Neuronal stem cell (in vitro differentiated cells): ENCODE data around the gene RANGAP1.

Source experiments
- DNase-seq: peaks from one replicate; pipeline ENCODE4 v3.0.0-alpha.2; 2013; ENCODE audit warnings: low spot score
- H2AFZ ChIP-seq: one replicate; pipeline ENCODE4 v1.6.1; 2013; ENCODE audit warnings: mild to moderate bottlenecking, low read length, inconsistent platforms
- H2AK5ac ChIP-seq: 2 replicates; pipeline ENCODE4 v1.6.1; 2013; ENCODE audit warnings: low read depth, mild to moderate bottlenecking, inconsistent platforms, low read length, moderate library complexity, mixed read lengths
- H2BK120ac ChIP-seq: 2 replicates; pipeline ENCODE4 v1.6.1; 2013; ENCODE audit warnings: low read depth, mild to moderate bottlenecking, inconsistent platforms, low read length, moderate library complexity, mixed read lengths
- H2BK12ac ChIP-seq: one replicate; pipeline ENCODE4 v1.6.1; 2013; ENCODE audit warnings: low read length, inconsistent platforms
- H2BK15ac ChIP-seq: 2 replicates; pipeline ENCODE4 v1.6.1; 2013; ENCODE audit warnings: mild to moderate bottlenecking, low read length, inconsistent platforms, mixed read lengths
- H2BK5ac ChIP-seq: one replicate; pipeline ENCODE4 v1.6.1; 2013; ENCODE audit warnings: inconsistent platforms, mild to moderate bottlenecking, low read length, moderate library complexity
- H3K14ac ChIP-seq: one replicate; pipeline ENCODE4 v1.6.1; 2013; ENCODE audit warnings: low read length, inconsistent platforms
- H3K18ac ChIP-seq: 2 replicates; pipeline ENCODE4 v1.6.1; 2013; ENCODE audit warnings: low read length, inconsistent platforms
- H3K23ac ChIP-seq: 2 replicates; pipeline ENCODE4 v1.6.1; 2013; ENCODE audit warnings: low read depth, mild to moderate bottlenecking, mixed read lengths, low read length, inconsistent platforms; ENCODE audit not compliant: poor library complexity
- H3K27ac ChIP-seq: replicated peaks from 3 replicates; pipeline ENCODE4 v1.5.1; 2013; ENCODE audit warnings: low read length, inconsistent platforms
- H3K27me3 ChIP-seq, 3 experiments: 2 replicates each; pipeline ENCODE4 v1.6.1; 2013; ENCODE audit warnings: low read length in 3 of 3, mild to moderate bottlenecking in 2 of 3, inconsistent platforms in 1 of 3, low read depth in 1 of 3, mixed read lengths in 1 of 3, moderate library complexity in 1 of 3; ENCODE audit not compliant: control insufficient read depth in 3 of 3, insufficient read depth in 3 of 3
- H3K36me3 ChIP-seq, 2 donors: replicated peaks in 1 of 2; 2 replicates each; pipeline ENCODE4 v1.6.1; 2013; ENCODE audit warnings: low read length in 2 of 2; ENCODE audit not compliant: control insufficient read depth in 2 of 2, insufficient read depth in 2 of 2
- H3K4ac ChIP-seq: 2 replicates; pipeline ENCODE4 v1.6.1; 2013; ENCODE audit warnings: inconsistent platforms, mild to moderate bottlenecking, low read length, moderate library complexity
- H3K4me1 ChIP-seq, 2 donors: 1 replicate in 1 of 2; 2 replicates in 1 of 2; pipeline ENCODE4 v1.6.1; 2013; ENCODE audit warnings: low read length in 2 of 2, low read depth in 1 of 2; ENCODE audit not compliant: control insufficient read depth in 2 of 2, insufficient read depth in 1 of 2
- H3K4me2 ChIP-seq: one replicate; pipeline ENCODE4 v1.6.1; 2013; ENCODE audit warnings: mild to moderate bottlenecking, low read length, inconsistent platforms; ENCODE audit not compliant: insufficient read depth, poor library complexity, severe bottlenecking
- H3K4me3 ChIP-seq, 2 donors: 2 replicates each; pipeline ENCODE4 v1.5.1; 2013; ENCODE audit warnings: low read length in 2 of 2, mild to moderate bottlenecking in 2 of 2, inconsistent platforms in 1 of 2, moderate library complexity in 1 of 2
- H3K79me1 ChIP-seq: one replicate; pipeline ENCODE4 v1.6.1; 2013; ENCODE audit warnings: low read depth, mild to moderate bottlenecking, inconsistent platforms, low read length, moderate library complexity
- H3K9ac ChIP-seq: one replicate; pipeline ENCODE4 v1.6.1; 2013; ENCODE audit warnings: mild to moderate bottlenecking, low read depth, low read length, inconsistent platforms; ENCODE audit not compliant: poor library complexity
- H3K9me3 ChIP-seq, 2 donors: replicated peaks in 1 of 2; 2 replicates each; pipeline versions ENCODE3 to v1.6.1; 2013; ENCODE audit warnings: low read length in 2 of 2, mild to moderate bottlenecking in 2 of 2, inconsistent platforms in 1 of 2, low read depth in 1 of 2, mixed read lengths in 1 of 2, moderate library complexity in 1 of 2; ENCODE audit not compliant: control insufficient read depth in 2 of 2, insufficient read depth in 1 of 2
- H4K8ac ChIP-seq: one replicate; pipeline ENCODE4 v1.6.1; 2013; ENCODE audit warnings: low read depth, mild to moderate bottlenecking, inconsistent platforms, low read length, moderate library complexity
- H4K91ac ChIP-seq: one replicate; pipeline ENCODE4 v1.6.1; 2013; ENCODE audit warnings: low read length, low read depth, mild to moderate bottlenecking, inconsistent platforms; ENCODE audit not compliant: poor library complexity
- WGBS, 2 donors: extraction: QIAGEN DNeasy Blood & Tissue Kit; methylation state at CpG; one replicate each; pipeline ENCODE4 v1.1.7; 2013; ENCODE audit warnings: missing lambda C conversion rate in 2 of 2, mixed read lengths in 1 of 2; ENCODE audit not compliant: insufficient read length in 2 of 2, insufficient replicate concordance in 1 of 2; ENCODE audit errors: extremely low coverage in 2 of 2; 5-methylcytosine and 5-hydroxymethylcytosine counted together

RANGAP1 gene

DNA sequence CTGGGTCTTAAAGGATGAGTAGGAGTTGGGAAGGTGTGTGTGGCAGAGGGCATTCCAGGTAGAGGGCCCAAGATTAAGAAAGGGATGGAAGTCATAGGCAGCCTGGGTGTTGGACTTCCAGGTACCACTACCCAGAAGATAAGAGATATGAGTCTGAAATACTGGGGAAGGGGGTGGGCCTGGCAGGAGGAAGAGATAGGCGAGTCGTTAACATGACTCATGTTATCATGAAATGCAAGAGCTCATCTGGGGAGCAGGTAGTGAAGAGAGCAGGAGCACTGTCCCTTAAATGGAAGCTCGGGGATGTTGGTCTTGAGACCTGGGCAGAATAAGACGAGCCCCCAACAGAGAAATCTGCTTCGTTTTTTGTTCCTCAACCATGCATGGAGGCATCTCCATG lies 25.5 kb upstream of the RANGAP1 start:
- H3K9me3 ChIP-seq = peaks cover 0 to 3% of the 10 kb centered on the region in 2 donors
- H2AK5ac ChIP-seq = no peak overlapping the region
- DNase-seq = no peak
- H3K4ac ChIP-seq = no peak overlapping the region
- H4K8ac ChIP-seq = no peak overlapping the region
- H2AFZ ChIP-seq = no peak overlapping the region
- no peak overlapping the region for H2BK15ac ChIP-seq
- no peak overlapping the region for H3K27ac ChIP-seq
- peaks cover 0 to 4% of the 10 kb centered on the region in 2 donors for H3K4me1 ChIP-seq
- H3K23ac ChIP-seq = no peak overlapping the region
- no peak overlapping the region for H3K14ac ChIP-seq
- H3K36me3 ChIP-seq = peaks cover 7 to 44% of the 10 kb centered on the region in 2 donors
- H4K91ac ChIP-seq = no peak overlapping the region
- H3K79me1 ChIP-seq = peaks cover 10% of the 10 kb centered on the region
- no peak overlapping the region for H3K4me2 ChIP-seq
- no peak overlapping the region for H2BK5ac ChIP-seq
- H3K18ac ChIP-seq = no peak overlapping the region
- no peak overlapping the region for H2BK120ac ChIP-seq
- no peak overlapping the region for H3K9ac ChIP-seq
- no peak overlapping the region for H2BK12ac ChIP-seq
- no peaks in the 10 kb centered on the region for H3K27me3 ChIP-seq
- H3K4me3 ChIP-seq = peak overlapping the region in 1 of 2 donors; percentile 15
- no CpG with 5 or more reads among the region's 5 CpGs for WGBS, 2 donors

DNA sequence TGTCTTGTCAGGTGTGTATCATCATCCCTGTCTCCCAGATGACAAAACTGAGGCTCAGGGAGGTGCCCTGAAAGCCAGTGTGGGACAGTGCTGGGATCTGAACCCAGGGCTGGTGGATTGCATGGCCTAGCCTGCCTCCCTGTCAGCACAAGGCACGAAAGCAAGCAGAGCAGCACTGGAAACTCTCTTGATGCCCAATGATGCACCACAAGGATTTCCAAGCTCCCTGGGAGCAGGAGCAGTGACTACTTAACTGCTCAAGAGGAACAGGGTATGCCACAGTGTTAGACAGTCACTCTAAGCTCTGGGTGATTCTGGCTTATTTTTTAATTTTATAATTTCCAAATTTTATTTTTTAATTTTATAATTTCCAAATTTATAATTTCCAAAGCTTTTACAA lies 24.3 kb upstream of the RANGAP1 start:
- no peaks in the 10 kb centered on the region for H3K27me3 ChIP-seq
- peaks cover 7 to 42% of the 10 kb centered on the region in 2 donors for H3K36me3 ChIP-seq
- no peak overlapping the region for H3K4me2 ChIP-seq
- no peak overlapping the region for H2BK120ac ChIP-seq
- no peak overlapping the region for H2BK12ac ChIP-seq
- no peak overlapping the region for H4K8ac ChIP-seq
- no peak for DNase-seq
- H3K14ac ChIP-seq = no peak overlapping the region
- no peak overlapping the region for H3K27ac ChIP-seq
- no peak overlapping the region for H2AFZ ChIP-seq
- H3K18ac ChIP-seq = no peak overlapping the region
- no peak overlapping the region for H3K9ac ChIP-seq
- no peak overlapping the region for H3K4me3 ChIP-seq
- peaks cover 0 to 4% of the 10 kb centered on the region in 2 donors for H3K4me1 ChIP-seq
- no peak overlapping the region for H2AK5ac ChIP-seq
- no peak overlapping the region for H2BK5ac ChIP-seq
- no CpG with 5 or more reads among the region's 1 CpG for WGBS, 2 donors
- no peak overlapping the region for H3K4ac ChIP-seq
- peaks cover 0 to 3% of the 10 kb centered on the region in 2 donors for H3K9me3 ChIP-seq
- no peak overlapping the region for H4K91ac ChIP-seq
- H3K79me1 ChIP-seq = peaks cover 10% of the 10 kb centered on the region
- H2BK15ac ChIP-seq = no peak overlapping the region
- no peak overlapping the region for H3K23ac ChIP-seq

- no peak overlapping the region for H3K23ac ChIP-seq
- H3K14ac ChIP-seq = no peak overlapping the region
- H2BK15ac ChIP-seq = no peak overlapping the region
- peaks cover 0 to 3% of the 10 kb centered on the region in 2 donors for H3K9me3 ChIP-seq
- no peak overlapping the region for H2BK5ac ChIP-seq
- DNase-seq = no peak
- no peak overlapping the region for H3K4me2 ChIP-seq
- H2BK120ac ChIP-seq = no peak overlapping the region
- H2AFZ ChIP-seq = no peak overlapping the region
- no peak overlapping the region for H3K4me3 ChIP-seq
- no peaks in the 10 kb centered on the region for H3K27me3 ChIP-seq
- peaks cover 0 to 4% of the 10 kb centered on the region in 2 donors for H3K4me1 ChIP-seq
- WGBS, 2 donors = no CpG with 5 or more reads among the region's 7 CpGs
- H3K18ac ChIP-seq = no peak overlapping the region
- no peak overlapping the region for H2AK5ac ChIP-seq
- no peak overlapping the region for H3K27ac ChIP-seq
- H4K91ac ChIP-seq = no peak overlapping the region
- no peak overlapping the region for H3K4ac ChIP-seq
- H2BK12ac ChIP-seq = no peak overlapping the region
- no peak overlapping the region for H3K9ac ChIP-seq
- peaks cover 10 to 45% of the 10 kb centered on the region in 2 donors for H3K36me3 ChIP-seq
- H4K8ac ChIP-seq = no peak overlapping the region
- H3K79me1 ChIP-seq = peaks cover 13% of the 10 kb centered on the region
These were observed 22.6 kb upstream of the RANGAP1 start for GRCh38 chr22:41308544-41308947.

DNA sequence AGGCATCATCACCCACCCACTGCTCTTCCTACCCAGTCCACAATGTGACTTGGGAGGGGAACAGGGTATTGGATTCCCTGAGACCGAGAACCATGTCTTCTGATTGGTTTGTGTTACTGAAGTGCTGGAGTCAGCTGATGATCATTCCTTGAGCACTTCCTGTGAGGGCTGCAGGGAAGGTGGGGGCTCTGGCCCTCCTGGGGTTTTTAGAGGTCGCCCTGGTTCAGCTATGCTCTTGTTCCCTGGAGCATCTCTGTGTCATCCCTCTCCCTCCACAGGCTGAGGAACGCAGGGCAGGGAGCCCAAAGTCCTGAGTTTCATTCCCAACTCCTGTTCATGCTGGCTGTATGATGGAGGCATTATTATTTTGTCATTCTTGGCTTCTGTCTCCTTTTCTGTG lies 22.1 kb upstream of the RANGAP1 start:
- no peak overlapping the region for H3K4me3 ChIP-seq
- no peak overlapping the region for H2AFZ ChIP-seq
- no peak overlapping the region for H2BK5ac ChIP-seq
- peaks cover 8 to 42% of the 10 kb centered on the region in 2 donors for H3K36me3 ChIP-seq
- no peak overlapping the region for H3K27ac ChIP-seq
- H3K9ac ChIP-seq = no peak overlapping the region
- no peak overlapping the region for H3K4ac ChIP-seq
- H4K91ac ChIP-seq = no peak overlapping the region
- no peak overlapping the region for H2BK12ac ChIP-seq
- peaks cover 1 to 5% of the 10 kb centered on the region in 2 donors for H3K4me1 ChIP-seq
- H3K18ac ChIP-seq = no peak overlapping the region
- peaks cover 9% of the 10 kb centered on the region for H3K79me1 ChIP-seq
- H3K9me3 ChIP-seq = peaks cover 0 to 3% of the 10 kb centered on the region in 2 donors
- H3K23ac ChIP-seq = no peak overlapping the region
- no CpG with 5 or more reads among the region's 3 CpGs for WGBS, 2 donors
- no peaks in the 10 kb centered on the region for H3K27me3 ChIP-seq
- no peak overlapping the region for H4K8ac ChIP-seq
- H3K14ac ChIP-seq = no peak overlapping the region
- DNase-seq = no peak
- no peak overlapping the region for H3K4me2 ChIP-seq
- H2BK15ac ChIP-seq = no peak overlapping the region
- no peak overlapping the region for H2AK5ac ChIP-seq
- H2BK120ac ChIP-seq = no peak overlapping the region
